HG03097 (cell line): ENCODE measurements around the gene SHROOM3.
A peak's percentile ranks its signal among the peaks of the same experiment; 100 is the strongest.

ENCODE experiments used
- ATAC-seq: cut with Tn5 transposase; IDR thresholded peaks from one replicate; pipeline ENCODE4 v1.9.1; 2021; ENCODE audit not compliant: unreplicated experiment, low FRiP score

The SHROOM3 gene

DNA sequence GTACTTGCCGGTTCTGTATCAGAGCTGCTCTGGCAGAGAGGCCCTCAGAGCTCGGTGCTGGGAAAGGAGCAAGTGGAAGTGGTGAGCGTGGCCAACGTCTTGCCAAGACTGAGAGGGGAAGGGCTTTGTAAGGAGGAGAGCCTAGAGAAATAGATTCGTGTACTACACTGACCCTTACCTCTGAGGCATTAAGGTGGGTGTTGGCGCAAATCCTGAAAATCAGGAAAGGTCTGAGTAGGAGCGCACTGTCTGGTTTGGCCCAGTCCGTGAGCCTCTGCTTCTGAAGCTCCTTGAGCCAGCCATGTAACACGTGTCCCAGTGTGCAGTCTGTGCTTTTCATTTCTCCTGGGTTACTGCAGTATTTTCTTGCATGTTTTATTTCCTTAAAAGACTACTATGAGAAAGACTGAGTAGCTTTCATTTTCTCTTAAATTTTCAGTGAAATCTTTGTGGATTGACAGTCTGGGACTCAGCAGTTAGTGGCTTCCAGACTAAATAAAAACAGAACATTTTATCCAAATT, 322.4 kb downstream of the SHROOM3 start:
- ATAC-seq: no peak

DNA sequence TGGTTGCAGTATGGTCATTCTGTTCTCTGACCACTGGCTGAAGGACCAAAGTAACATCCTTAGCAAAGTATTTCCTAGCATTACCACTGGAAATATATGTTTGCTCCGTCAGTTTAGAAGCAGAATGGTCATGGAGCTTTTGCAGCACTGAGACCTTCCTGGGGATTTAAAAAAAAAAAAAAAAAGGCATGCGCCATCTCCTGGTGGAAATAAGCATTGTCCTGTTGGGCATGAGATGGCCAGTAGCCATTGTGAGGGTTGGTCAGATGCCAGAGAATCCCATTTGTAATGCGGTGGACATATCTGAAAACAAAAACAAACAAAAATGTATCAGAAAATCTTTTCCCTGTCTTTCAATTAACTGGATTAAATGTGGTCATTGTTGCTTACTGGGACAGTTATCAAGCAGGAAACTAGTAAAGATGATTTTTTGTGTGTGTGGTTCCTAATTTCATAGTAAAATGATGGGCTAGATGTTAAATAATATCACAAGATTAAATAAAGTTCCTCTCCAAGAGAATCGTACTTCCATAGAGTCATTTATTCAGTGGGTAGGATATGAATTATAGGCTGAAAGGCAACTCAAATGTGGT, 323.4 kb downstream of the SHROOM3 start:
- no peak for ATAC-seq

DNA sequence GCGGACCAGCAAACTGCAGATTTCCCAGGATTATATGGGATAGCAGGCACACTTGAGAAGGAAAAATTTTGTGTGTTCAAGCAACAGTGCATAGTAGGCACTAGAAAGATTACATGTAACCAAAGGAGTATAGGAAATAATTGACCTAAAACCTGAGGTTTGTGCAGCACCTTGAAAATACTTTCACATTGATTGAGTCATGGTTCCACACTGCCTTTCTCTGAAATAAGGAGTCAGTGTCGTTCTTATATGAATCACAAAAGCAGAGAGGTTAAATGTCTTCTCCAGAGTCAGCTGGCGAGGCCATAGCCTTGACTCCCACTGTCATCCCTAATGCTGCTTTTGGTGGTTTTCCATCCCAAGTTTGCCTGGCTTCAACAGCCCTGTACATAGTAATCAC, 324.0 kb downstream of the SHROOM3 start:
- no peak for ATAC-seq

DNA sequence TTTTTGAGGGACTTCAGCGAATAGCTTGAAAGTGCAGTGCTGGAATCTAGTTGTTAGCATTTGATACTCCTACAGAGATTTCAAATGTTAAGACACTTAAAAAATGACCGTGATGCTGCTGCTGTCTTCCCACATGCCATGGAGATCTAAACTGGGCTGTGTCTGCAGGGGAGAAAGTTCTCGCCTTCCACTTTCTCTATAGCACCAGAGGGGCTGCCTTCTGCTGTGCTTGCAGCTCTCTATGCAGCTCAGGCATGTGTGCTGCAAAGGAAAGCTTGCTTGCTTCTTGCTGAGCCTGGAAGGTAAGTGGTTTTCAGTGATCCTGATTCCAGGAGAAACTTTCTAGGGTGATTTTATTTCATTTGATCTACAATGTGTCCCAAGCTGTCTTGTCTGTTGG, 325.2 kb downstream of the SHROOM3 start:
- no peak for ATAC-seq

DNA sequence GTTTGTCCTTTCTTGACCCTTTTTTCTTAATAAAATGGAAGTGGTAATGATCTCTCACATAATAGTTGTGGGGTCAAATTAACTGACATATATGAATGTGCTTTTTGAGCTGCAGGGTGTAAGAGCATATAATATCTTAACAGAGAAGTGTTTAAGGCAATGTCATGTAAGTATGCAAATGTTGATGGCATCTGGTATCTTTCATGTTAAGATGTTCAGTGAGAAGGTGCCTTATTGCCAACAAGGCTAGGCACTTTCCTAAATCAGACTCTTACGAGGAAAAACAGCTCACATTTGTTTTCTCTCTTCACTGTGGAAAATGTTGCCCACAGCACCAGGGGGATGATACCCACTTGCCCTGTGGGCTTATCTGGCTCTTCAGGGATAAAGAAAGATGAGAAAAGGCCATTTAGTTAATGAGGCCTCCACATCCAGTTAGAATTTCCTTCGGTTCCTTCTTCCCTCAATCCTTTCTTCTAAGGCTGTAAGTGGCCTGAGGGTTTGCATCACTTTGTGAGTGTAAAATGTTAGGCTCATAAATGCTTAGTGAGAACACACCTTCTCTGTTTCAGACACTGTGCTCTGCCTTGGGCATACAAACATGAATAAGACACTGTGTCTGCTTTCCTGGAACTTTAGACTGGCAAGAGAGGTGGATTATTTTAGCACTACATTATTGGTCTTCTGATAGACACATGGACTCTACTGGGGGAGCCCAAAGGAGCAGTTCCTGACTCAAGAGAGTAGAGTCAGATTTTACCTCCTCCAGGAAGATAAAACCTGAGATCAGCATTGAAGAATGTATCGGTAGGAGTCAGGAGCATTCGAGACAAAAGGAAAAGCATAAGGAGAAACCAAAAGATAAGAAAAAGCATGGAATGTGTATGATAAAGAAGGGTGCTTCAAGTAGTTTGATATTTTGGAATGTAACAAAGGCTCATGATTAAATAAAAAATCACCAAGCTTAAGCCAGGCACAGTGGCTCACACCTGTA, 327.4 kb downstream of the SHROOM3 start:
- ATAC-seq: no peak

DNA sequence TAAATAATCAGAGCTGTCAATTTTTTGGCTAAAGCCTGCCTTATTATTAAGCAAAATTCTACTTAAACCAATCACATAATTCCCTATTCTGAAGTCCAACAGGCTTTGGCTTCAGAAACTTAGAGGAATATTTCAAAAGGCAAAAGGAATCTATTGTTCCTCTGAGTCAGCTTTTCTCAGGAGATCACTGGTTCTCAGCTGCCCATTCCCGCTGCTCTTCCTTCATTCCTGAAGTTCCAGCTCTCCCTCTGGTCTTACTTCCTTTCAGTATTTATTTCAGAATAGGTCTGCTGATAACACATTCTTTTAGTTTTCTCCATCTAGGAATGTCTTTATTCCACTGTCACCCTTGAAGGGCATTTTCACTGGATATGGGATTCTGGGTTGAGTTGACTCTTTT, 329.2 kb downstream of the SHROOM3 start:
- ATAC-seq: no peak

DNA sequence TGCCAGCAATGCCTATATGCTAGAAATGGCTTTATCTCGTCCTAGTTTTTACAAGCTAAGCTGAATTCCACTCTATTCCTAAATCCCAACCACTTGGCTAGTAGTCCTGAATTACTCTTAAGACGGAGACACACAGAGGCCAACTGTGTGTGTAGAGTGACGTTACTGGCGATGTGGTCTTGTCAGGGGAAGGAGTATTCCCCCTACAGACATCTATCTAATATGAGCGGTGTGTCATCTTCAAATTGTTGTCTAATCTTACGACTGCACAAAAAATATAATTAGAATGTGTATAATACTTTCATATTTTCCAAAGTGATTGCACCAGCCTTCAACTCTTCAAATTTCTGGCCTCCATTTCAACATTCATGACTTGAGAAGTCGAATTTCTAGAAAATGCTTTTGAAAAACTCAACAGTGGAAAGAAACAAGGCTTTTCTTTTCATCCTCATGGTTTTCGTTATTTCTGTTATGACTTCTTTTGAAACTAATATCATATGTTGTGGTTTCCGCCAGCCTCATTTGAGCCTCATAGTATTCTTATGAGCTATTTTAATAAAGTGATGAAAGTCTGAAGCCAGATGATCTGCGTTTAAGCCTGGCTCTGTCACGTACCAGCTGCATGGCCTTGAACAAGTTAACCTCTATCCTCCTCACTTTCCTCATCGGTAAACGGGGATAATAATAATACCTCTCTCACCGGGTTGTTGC, 330.6 kb downstream of the SHROOM3 start:
- ATAC-seq: no peak

DNA sequence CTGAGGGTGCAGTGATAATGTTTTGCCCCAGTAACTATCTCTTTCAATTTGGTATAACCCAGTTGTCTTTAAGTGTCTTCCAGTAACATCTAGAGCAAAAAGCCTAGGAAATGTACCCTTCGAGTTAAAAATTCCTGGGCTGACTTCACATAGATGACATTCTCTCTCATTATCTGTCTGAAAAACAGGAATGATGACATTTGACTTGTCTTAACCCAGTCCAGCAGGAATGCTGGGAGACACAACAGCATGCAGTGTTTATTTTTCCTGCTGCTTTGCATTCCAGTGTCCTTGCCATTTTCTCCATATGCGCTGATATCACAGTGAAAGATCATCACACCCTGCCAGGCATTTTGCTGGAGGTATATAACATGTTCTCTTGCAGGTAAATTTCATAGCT, 333.0 kb downstream of the SHROOM3 start:
- ATAC-seq: no peak

DNA sequence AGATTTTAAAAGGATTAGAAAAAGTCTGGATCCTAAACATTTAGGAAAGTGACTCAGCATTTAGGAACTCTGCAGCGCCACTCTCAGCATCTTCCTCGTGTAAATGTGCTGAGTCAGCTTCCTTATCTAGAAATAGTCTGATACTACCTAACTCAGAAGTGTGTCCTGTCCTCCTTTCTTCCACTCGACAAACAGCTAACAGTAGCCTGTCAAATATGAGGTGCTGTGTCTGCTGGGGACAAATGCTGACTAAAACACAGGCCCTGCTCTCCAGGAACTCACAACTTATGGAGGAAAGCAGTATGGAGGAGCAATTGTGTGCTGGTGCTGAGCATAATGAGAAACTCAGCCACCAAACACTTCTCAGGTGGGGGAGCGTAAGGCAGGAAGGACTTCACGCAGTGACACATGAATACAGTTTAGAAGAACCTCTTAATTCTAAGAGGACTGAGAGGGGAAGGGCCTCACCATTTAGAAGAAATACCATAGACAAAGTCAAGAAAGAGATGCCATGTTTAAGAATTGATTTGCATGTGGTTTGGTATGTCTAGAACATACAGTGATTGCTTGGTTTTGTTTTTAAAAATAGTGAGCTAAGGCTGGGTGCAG, 337.6 kb downstream of the SHROOM3 start:
- no peak for ATAC-seq

DNA sequence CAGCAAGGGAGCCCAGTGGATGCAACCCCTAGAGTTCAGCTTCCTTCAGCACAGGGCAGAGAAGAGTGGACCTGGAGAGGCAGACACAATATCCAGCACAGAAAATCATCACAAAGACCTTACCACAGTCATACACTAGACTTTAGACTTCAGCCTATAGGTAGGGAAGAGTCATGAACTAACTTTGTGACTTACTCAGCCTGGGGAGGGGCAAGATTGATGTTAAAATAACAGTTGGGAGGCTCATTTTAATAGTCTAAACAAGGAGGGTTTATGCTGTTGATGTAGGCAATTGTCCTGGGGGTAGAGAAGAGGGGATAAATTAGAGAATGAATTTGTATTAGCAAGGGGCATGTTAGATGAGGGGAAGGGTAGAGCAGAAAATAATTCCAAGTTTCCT, 338.7 kb downstream of the SHROOM3 start:
- no peak for ATAC-seq

DNA sequence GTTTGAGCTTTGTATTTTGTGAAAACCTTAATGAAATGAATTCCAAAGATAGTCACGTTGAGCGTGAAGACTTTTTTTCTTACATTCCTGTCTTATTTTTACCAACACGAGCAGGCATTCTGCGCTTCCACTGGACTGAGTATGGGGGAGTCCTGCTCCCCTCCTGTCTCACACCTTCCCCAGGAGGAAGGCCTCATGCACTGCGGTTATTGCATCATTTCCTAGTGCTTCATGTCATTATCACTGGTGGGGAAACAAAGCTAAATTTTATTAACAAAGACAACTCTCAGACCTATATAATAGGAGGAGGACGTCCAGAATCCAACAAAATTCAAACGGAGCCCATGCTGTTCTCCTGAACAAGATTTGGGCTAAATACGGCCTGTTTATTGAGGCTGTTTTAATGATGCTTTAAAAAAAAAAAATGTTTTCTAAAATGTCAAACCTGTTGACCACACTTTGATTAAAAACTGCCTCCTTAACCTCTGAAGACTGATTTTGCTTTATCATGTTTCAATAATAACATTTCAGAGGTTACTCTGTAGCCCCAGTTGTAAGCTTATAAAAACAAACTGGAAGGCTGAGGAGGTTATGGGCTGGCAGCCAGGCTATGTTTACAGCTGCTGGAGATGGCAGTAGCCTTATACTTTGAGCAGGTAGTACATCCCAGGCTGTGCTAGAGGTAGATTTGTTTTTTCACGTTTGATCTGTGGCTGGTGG, 344.9 kb downstream of the SHROOM3 start:
- ATAC-seq: no peak

DNA sequence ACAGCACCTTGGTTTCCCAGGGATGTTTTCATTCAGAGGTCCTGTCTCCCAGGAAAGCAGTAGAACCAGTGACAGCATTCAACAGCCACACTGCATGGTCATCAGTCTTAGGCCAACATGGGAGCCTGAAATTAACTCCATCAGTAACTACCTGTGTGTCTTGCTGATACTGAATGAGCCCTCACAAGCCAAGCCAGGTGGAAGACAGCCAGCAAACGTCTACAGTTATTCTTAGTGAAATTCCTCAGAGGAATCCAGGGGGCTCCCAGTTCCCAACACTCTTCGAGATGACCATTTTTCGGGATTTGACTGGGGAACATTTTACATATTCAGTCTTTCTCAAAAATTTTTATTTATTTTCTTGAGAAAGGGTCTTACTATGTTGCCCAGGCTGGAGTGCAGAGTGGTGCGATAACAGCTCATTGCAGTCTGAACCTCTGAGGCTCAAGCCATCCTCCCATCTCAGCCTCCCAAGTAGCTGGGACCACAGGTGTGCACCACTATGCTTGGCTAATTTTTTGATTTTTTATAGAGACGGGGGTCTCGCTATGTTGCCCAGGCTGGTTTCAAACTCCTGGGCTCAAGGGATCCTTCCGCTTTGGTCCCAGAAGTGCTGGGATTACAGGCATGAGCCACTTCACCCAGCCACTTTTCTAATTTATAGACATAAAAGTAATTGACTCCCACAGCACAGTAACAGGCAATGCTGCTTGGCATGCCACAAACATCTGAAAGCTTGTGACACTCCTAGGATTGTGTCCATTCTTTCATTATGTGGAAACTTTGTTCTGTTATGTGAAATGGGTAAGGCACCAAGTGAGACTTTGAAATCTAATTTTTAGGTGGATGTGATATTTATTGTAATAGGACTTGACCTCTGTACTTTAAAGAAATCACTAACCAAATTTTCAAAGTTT, 346.0 kb downstream of the SHROOM3 start:
- ATAC-seq: no peak

DNA sequence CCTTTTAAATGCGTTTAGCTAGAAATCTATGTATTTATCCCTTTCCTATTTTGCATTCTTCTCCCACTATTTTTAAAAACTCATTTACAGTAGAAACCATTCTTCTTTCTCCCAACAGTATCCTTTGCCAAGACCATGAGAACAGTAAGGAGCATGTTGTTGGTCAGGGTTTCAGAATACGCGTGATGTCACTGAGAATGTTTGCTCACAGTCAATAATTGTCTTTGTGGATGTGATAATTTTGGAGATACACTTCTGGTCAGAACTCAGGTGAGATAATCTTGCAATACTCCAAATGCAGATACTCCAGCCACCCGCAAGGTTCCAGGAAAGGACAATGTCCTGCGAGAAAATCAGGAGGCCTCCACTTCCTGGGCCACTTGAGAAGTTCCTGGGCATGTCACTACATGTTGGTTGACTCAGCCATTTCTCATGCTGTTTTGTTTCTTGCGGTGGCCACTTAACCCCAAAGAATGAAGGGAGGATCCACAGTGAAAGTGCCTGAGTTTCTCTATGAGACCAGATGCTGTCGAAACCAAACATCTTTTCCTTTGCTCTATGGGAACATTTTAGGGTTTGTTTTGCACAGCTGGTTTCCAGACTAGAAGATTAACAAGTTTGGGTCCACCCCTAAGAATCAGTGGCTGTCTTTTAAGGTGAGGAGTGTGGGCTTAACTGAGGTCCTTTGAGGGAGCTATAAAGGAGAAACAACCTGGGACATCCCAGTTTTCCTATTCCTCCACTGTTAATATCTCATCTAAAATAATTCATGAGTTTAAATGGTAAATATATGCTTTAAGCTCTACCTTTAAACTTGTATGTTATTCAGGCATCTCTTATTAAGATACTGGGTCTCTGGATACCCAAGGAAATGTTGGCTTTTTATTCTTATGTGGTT, 346.9 kb downstream of the SHROOM3 start:
- ATAC-seq: peak; percentile 47

DNA sequence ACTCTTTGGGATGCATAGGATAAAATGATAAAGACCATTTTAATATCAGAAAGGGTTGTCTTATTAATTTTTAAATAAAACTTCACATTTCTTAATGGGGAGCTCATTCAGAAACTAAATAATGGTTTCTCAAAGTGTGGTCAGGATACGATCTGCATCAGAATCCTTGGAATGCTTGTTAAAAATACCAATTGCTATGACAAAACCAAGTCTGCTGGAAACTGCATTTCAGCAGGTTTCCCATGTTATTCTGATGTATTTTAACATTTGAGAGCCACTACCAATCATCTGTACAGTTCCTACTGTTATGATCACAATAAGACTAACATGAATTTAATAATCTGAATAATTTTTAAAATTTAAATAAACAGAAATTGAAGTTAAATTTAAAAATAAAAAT, 347.8 kb downstream of the SHROOM3 start:
- ATAC-seq: no peak

DNA sequence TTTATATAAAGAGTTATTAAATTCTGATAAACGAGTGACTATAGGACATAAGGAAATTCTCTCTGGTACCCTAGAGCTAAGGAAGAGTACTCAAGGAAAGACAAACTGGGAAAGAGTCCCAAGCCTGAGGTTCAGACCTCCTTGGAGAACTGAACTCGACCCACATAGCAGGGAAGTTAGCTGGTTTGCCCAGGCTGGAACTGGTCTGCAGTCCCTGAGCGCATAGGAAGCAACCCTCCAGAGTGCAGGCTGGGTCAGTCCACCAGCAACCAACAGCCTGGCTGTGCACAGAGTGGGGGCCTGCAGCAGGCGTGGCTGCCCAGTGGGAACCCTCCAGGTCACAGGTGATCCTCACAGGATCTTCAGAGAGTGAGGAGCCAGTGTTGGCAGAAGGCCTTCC, 348.8 kb downstream of the SHROOM3 start:
- no peak for ATAC-seq

DNA sequence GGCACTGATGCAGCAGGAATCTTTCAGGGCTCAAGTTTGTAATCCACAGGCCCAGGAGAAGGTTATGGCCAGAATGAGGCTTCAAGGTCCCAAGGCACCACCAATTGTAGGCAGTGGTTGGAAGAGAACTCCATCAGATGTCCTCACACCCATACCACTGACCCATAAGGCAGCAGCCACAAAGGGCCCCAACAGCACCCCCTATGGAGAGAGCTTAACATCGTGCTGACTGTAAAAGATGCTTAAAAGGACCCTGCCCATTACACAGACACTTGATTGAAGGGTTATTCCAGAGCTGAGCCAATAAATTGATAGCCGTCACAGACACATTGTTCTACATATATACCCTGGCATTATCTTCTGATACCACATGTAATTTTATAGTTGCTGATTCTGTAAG, 349.2 kb downstream of the SHROOM3 start:
- no peak for ATAC-seq

DNA sequence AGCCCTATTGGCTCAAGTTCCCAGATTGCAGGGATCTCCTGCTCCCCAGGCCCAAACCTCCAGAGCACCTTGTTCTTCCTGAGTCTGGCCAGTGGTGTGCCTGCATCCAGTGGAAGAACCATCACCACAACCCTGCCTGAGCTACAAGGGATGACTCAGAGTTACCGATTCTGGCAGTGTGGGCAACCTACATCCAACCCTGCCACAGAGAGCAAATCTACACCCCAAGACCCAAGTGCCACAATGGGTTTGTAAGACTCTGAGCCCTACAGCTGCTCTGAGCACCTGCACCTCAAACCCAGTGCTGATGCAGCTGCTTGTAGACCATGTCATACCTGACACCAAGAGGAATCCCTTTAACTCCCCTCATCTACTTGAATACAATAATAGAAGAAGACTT, 352.9 kb downstream of the SHROOM3 start:
- ATAC-seq: no peak

DNA sequence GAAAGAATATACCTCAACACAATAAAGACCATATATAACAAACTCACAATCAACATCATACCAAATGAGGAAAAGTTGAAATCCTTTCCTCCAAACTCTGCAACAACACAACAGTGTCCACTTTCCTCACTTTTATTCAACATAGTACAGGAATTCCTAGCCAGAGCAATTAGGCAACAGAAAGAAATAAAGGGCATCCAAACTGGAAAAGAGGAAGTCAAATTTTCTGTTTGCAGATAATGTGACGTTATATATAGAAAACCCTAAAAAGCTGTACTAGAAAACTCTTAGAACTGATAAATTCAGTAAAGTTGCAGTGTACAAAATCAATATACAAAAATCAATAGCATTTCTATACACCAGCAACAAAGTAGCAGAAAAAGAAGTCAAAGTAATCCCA, 355.3 kb downstream of the SHROOM3 start:
- no peak for ATAC-seq
